NCI-H524 (cell line): ENCODE measurements around the gene PDGFRA.

ENCODE experiments used
- DNase-seq, 2 experiments: peaks; one replicate each; lab custom pipeline; 2025; lab: John Stamatoyannopoulos, UW

Gene PDGFRA

DNA sequence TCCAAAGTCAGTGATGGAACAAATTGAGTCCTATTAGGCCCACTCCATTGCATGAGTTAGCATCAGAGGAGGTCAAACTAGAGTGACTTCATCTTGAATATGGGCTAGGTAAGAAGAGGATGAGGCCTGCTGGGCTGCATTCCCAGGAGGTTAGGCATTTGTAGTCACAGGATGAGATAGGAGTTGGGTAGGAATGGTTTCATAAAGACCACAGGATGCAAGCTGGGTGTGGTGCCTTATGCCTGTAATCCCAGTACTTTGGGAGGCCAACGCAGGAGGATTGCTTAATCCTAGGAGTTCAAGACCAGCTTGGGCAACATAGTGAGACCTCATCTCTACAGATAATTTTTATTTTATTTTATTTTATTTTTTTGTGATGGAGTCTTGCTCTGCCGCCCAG, 26.8 kb downstream of the PDGFRA start:
- DNase-seq, result no peak

DNA sequence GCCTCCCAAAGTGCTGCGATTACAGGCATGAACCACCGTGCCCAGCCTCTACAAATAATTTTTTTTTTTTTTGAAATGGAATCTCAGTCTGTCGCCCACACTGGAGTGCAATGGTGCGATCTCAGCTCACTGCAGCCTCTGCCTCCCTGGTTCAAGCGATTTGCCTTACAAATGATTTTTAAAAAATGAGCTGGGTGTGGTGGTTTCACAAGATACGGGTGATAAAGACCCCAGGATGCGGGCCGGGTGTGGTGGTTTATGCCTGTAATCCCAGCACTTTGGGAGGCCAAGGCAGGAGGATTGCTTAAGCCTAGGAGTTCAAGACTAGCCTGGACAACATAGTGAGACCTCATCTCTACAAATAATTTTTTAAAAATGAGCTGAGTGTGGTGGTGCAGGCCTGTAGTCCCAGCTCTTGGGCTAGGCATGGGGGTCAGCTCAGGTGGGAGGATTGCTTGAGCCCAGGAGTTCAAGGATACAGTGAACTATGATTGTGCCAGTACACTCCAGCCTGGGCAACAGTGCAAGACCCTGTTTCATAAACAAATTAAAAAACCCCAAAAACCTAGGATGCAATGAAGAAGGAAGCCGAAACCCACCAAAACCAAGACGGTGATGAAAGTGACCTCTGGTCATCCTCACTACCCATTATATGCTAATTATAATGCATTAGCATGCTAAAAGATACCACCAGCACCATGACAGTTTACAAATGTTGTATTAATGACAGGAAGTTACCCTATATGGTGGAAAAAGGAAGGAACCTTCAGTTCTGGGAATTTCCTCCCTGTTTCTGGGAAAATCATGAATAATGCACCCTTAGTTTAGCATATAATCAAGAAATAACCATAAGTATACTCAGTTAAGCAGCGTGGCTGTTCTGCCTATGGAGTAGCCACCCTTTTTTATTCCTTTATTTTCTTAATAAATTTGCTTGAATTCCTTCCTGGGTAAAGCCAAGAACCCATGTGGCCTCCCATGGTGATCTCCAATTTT, 27.7 kb downstream of the PDGFRA start:
- DNase-seq, result no peak

DNA sequence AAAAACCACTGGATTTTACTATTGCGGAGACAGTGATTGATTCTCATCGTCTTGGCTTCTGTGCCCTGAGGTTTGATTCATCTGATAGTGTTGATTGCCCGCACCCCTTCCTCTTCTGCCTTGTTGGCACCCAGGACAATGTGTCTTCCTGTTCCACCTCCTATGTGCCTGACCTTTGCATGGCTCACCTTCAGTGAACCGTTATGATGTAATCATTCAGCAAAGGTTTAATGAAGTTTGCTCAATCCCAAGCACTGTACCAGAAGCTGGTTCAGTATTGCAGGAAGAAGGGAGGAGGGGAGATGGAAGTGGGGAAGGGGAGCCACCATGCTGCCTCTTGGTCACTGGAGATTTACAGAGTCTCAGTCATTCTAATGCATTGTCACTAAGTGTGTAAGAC, 36.3 kb downstream of the PDGFRA start:
- no peak for DNase-seq

DNA sequence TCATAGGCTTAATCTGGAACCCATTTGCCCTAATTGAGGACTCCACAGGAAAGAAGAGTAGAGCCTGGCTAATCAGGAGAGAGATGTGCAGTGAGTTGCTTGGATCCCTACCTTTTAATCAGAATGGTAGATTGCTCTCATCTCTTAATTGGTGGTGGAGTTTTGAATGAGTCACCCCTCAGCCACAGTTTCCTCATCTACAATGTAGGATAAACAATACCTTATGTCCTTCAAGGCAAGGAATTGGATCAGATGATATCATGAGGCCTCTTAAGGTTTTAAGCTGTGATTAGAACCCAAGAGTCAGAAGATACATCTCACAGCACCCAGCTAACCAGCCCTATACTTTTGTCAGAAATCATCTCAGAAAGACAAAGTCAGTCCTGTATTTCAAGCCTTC, 39.1 kb downstream of the PDGFRA start:
- DNase-seq, result no peak

DNA sequence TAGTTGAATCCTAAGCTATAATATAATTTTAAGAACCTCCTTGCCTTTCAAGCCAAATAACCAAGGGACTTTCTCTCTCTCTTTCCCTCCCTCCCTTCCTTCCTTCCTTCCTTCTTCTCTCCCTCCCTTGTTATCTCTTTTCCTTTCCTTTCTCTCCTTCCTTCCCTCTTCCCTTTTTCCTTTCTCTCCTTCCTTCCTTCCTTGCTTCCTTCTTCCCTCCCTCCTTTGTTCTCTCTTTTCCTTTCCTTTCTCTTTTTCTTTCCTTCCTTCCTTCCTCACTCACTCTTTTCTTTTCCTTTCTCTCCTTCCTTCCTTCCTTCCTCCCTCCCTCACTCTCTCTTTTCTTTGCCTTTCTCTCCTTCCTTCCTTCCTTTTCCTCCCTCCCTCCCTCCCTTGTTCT, 42.4 kb downstream of the PDGFRA start:
- no peak for DNase-seq

DNA sequence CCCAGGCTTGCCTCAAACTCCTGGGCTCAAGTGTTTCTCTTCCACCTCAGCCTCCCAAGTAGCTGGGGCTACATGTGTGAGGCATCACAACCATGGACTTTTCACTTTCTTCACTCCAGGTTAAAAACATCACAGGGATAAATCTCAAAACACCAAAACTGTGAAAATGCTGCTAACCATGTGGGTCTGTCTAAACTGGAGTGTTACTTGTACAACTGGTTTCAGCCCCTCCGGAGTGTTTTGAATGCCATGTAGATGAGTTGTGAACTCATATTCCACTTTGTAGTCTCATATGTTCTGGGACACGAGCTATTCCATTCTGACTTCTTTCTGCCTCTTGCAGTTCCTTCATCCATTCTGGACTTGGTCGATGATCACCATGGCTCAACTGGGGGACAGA, 43.0 kb downstream of the PDGFRA start:
- no peak for DNase-seq

DNA sequence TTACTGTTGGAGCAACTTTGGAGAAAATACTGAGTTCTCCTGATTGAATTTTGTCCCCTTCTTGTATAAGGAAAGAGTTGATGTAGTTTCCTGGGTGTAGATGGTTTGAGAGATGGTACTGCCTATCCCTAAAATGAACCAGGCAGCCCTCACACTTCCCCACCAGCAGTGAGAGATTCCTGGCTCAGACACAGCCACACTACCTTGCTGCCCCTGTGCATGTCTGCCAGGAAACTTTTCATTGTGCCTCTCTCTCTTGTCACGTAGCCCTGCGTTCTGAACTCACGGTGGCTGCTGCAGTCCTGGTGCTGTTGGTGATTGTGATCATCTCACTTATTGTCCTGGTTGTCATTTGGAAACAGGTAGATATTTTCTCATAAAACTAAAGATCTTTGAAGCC, 45.2 kb downstream of the PDGFRA start:
- no peak for DNase-seq

DNA sequence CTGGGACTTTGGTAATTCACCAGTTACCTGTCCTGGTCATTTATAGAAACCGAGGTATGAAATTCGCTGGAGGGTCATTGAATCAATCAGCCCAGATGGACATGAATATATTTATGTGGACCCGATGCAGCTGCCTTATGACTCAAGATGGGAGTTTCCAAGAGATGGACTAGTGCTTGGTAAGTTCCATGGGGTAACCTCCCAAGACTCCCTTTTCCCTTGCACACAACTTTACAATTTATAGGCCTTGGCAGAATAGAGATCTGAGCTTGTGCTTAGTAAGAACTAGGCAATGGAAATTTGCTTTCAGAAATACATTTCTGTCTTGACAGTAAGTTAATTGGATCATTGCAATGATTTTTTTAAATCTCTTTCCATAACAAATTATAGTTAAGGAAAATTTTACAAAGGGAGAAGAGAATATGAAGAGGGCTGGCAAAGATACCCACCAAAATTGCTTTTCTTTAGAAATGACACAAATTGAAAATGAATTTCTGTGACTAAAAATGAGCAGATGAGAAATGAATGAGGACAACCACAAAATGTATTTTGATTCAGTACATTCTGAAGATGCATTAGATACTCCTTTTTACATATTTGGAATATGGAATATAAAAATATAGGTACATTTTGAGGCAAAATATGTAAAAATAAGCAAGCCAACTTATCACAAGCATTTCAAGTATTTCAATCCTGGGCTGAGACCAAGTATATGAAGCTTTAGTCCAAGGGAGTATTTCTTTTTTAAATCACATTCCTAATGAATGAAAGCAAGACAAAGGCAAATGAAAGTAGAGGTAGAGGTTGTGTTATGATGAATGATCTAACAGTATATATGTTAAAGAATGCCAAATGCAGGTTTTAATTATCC, 45.9 kb downstream of the PDGFRA start:
- no peak for DNase-seq

DNA sequence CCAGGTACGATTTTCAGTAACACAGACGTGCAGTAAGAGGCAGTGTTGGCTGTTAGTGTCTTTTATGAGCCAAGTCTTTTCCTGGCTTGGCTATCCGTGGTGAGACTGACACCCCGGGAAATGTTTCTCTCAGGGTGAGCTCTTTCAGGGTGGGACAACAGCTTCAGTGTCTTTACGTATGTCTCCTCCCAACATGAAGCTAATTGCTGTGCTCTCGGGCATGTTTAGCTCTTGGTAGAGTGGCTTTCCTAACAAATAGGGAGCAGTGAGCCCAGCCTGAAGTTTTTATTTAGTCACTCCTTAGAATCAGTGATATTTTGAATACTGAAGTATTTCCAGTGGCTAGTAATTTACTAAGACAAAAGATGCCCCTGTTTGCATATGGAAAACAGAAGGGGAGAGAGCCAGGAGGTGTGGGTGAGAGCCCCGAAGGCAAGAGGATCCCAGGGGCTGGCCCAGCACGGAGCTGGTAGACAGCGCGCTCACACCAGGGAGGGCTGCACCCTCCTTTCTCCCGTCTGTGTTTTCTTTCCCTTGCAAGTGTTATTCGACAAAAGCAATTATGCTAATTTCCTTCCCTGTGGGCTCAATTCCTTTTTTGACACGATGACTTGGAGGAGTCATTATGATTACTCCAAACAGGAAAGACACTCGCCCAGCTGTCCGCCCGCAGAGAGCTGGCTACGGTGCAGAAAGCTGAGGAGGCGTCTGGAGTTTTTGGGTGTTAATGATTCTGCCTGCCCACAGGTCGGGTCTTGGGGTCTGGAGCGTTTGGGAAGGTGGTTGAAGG, 47.7 kb downstream of the PDGFRA start:
- DNase-seq, result peak in 1 of 2 experiments; percentile 27

DNA sequence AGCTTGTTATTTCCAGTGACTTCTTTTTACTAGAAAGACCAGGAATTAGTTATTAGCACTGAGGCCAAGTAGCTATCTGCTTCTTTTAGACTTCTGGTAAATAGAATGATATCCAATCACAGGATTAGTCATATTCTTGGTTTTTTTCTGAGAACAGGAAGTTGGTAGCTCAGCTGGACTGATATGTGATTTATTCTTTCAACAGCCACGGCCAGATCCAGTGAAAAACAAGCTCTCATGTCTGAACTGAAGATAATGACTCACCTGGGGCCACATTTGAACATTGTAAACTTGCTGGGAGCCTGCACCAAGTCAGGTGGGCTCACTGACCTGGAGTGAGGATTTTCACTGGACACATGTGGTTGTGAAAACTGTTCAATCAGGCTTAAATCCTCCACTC, 48.6 kb downstream of the PDGFRA start:
- no peak for DNase-seq

DNA sequence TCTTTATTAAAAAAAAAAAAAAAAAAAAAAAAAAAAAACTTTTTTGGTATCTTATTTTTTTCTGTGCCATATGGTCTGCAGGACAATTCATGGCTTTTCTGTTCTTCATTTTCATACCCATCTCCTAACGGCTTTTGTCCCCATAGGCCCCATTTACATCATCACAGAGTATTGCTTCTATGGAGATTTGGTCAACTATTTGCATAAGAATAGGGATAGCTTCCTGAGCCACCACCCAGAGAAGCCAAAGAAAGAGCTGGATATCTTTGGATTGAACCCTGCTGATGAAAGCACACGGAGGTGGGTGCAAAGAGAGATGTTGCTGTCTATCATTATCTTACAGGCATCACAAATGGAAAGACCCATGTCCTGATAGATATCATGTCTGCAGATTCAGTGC, 49.1 kb downstream of the PDGFRA start:
- no peak for DNase-seq

DNA sequence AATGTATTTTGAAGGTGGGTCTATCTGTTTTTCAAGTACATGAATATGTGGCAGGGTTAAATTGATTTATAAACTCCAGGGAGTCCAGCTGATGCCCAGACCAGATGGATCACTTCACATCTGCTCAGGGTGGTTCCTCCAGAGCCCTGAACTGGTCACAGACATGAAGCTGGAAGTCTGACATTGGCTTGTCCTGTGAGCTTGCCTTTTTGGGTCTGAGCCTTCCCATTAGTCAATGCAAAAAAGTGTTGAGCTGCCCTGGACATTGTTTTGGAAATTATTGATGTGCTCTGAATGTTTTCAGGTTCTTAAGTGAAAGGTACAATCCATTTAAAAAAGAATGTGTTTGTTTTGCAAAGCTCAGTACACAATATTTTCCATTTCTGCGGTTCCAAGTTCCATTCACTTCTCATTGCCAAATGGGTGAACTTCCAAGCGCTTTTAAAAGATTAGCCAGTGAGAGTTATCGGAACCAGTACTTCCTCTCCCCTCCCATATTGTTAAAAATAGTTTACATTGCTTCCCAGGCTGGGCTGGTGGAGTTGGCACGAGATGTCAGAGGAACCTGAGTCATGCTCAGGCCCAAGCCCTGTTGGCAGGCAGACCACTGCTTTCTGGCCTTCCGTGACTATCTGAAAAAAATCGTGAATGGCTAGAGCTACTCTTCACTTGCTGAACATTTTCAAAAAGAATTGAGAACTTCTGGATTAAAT, 52.1 kb downstream of the PDGFRA start:
- no peak for DNase-seq

DNA sequence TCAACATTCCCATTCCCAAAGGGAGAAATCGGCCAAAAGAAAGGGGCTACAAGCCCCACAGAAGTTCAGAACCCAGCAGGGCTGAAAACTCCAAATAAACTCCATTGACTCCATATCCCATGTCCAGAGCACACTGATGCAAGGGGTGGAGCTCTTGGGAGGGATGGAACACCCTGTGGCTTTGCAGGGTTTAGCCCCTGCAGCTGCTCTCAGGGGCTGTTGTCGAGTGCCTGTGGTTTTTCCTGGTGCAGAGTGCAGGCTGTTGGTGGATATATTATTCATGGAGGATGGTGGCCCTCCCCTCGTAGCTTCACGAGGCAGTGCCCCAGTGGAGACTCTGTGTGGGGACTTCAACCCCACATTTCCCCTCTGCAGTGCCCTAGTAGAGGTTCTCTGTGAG, 53.7 kb downstream of the PDGFRA start:
- DNase-seq, result no peak

DNA sequence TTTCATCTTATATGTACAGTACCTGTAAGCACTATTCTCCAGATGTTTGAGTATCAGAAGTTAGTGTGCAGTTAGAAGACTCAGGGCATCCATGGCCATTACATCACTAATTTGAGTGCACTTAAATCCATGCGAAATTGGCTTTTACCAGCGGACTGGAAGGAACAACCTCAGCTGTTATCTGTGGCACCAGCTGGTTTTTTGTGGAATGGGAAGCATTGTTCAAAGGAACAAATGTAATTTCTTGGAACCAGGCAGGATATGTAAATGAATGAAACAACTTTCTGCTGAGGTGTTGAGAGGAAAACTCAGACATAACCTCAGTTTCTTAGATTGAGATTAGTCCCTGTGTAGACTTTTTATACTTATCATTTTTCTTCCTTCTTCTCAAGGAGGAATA, 60.2 kb downstream of the PDGFRA start:
- DNase-seq, result no peak

DNA sequence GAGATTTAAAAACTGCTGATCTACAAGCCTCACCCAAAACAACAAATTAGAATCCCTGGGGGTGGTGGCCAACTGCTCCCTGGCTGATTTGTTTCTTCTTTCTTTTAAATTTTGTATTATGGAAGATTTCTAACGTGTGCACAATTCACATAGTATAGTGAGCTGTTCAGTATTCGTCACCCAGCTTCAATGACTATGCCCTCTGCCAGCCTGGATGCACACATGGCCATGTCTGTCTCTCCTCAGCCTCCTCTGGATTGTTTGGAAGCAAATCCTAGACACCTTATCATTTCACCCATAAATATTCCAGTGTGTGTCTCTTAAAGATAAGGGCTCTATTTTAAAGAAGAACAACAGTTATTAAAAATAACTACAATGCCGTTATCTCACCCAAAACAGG, 61.9 kb downstream of the PDGFRA start:
- DNase-seq, result no peak

DNA sequence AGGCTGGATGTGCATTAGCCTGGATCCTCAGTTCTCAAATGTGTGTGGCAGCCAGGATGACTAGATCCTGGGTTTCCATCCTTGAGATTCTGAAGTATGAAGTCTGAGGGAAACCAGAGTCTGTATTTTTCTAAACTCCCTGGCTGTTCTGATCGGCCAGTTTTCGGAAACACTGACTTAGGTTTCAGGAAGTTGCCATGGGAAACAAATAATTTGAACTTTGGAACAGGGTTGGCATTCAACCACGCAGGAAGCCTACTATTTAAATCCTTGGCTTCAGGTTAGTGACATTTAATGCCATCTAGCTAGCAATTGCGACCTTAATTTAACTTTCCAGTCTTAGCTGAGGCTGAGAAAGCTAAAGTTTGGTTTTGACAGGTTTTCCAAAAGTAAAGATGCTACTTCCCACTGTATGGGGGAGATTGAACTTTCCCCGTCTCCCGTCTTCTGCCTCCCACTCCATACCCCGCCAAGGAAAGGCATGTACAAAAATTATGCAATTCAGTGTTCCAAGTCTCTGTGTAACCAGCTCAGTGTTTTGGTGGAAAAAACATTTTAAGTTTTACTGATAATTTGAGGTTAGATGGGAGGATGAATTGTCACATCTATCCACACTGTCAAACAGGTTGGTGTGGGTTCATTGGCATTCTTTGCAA, 67.6 kb downstream of the PDGFRA start:
- DNase-seq, result no peak

DNA sequence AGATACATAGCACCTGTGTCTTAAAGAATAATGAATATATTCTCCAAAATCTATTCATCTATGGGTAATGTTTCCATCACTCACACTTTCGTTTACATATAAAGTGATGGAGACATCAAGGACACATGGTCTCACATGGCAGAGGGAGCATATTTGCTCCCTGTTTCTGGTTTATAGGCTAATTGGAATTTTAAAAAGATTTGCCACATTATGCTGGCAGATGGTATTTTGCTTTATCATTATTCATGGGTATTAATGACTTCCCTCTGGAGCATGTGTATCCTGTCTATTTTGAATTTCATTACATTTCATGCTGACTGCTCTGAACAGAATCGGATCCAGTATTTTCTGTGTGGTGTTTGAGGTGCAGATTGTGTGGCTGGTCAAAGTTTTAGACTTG, 79.0 kb downstream of the PDGFRA start:
- DNase-seq, result peak; percentile 21 to 82

DNA sequence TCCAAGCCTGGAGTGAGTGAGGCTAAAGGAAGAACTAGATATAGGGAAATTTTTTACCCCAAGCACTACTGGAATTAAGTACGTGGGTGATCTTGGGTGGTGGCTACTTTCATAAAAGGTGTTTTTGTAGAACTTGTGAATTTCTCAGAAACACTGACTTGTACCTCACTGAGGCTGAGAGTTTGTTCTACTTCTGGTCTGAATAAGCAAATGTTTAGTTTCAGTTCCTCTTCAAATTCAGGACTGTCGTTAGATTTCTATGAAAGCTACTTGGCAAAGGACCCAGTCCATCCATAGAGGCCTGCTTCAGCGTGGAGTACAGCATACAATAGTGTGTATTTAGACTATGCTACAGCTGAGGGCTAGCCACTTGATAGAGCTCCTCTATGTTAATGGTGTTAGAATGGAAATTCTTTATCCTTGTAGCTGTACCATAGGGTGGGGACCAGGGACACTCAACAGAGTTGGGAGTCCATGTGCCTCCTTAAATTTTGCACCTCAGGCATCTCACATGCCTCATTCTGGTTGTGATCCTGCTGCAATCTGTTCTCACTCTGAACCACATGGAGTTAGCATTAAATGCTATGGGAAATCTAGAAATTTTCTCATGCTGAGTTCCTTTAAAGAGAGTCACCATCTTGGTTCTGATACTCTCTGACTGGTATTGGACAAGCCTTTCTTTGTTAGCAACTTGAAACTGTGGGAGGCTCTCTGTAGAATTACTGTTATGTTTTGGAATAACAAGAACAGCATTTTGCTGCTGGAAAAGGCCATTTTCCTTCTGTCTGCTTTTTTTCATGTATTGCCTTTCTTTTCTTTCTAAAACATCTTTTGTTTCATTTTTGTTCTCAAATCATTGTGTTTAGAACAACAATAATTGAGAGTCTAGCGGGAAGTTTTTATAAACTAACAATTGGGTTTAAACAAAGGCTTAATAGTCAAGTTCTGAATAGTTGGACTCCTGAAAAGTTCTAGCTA, 86.8 kb downstream of the PDGFRA start:
- DNase-seq, result no peak

DNA sequence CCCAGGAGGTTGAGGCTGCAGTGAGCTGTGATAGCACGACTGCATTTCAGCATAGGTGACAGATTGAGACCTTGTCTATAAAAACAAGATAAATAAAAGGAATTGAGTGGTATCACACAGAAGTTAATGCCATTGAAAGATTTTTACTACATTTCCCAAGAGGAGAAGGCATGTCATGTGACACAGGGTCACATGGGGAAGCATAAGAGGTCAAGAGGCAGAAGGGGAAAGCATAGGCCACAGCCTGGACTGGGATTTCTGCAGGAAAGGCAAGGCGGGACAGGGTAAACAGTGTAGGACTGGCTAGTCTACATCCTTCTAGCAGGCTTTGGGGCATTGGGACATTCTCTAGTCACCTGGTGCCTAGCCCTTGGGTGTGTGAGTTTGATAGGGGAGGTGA, 88.6 kb downstream of the PDGFRA start:
- DNase-seq, result no peak

DNA sequence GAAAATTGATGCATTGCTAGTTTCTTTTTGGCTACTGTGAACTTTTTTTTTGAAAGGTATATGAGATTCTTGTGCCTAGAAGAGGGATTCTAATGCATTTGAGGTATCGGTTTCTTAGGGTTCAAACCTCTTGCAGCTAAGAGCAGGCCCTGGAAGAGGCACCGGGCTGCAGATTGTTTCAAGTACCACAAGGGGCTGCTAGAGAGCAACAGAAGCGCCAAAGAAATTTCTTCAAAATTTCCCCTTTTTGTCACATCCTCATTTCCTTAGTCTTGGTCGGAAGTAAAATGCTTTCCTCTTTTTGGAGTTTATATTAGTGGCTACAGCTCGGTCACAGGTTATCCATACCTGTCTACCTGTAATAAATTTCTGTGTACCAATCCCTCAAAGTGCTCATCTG, 89.8 kb downstream of the PDGFRA start:
- DNase-seq, result peak in 1 of 2 experiments; percentile 39
